IPS DF 4.7 (cell line): ENCODE data around the gene MAN2A2.
"Not testable (repeated sequence)": the region's sequence is repeated elsewhere in the genome, so short reads cannot be mapped to it uniquely, and the experiment has no call there.

Experiments
- DNase-seq: peaks from one replicate; pipeline ENCODE4 v3.0.0-alpha.2; 2013; ENCODE audit warnings: low spot score; ENCODE audit errors: extremely low read depth

The MAN2A2 gene

DNA sequence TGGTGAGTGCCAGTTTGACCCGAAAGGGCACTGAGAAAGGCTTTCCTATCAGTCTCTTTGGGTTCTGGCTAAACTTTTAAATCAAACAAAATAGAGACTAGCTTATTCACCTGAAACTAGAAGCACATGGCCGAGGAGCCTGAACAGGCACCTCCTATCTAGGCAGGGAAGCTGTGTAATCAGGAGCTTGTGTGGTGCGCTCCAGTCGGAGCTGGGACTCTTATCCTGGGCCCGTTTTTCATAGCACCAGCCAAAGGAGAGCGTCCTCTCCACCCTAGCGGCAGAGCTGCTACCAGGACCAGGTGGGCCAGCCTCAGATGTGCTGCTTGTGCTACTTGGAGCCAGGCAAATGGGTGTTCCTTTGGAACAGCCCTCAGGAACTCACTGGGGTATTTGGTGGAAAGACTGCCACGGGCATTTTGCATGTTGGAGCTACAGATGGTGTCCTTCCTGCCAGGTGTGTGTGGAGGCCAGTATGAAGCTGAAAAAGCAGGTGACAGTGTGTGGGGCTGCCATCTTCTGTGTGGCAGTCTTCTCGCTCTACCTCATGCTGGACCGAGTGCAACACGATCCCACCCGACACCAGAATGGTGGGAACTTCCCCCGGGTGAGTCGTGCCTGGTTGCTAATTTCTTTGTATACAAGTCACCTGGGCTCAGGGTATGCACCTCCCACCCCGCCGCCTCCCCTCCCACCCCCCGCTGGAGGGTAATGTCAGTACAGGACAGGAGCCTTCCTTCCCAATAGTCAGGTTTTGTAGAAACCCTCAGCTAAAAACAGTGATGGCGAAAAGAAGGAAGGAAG lies 833 bp downstream of the MAN2A2 start:
- no peak for DNase-seq

DNA sequence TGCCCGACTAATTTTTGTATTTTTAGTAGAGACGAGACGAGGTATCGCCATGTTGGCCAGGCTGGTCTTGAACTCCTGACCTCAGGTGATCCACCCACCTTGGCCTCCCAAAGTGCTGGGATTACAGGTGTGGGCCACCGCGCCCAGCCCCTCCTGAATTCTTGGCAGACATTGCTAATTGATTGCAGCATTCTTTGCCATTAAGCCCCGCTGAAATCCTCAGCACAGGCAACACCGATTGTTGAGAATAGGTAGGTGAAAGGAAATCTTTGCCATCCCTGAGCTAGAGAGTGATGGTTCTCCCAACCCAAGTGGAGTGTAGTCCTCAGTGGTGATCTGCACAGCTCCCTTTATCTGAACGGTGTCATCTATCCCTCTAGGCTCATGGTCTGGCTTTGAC lies 1.6 kb downstream of the MAN2A2 start:
- DNase-seq, result no peak

DNA sequence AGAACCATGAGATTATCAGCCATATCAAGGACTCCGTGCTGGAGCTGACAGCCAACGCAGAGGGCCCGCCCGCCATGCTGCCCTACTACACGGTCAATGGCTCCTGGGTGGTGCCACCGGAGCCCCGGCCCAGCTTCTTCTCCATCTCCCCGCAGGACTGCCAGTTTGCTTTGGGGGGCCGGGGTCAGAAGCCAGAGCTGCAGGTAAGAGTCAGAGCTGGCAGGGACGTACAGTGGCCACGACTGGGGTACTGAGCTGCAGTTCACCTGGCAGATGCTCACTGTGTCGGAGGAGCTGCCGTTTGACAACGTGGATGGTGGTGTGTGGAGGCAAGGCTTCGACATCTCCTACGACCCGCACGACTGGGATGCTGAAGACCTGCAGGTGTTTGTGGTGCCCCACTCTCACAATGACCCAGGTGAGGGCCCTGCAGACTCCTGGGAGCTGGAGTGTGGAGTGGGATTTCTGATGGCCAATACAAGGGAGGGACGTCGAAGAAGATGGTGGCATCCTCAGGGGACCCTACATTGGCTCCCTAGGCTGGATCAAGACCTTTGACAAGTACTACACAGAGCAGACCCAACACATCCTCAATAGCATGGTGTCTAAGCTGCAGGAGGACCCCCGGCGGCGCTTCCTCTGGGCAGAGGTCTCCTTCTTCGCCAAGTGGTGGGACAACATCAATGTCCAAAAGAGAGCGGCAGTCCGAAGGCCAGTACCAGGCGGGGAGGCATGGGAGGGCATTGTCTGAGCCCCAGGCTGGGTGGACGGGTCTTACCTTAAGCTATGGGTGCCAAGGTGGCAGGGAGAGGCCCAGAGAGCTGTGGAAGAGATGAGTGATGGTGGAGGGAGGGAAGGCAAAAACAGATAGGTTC lies 2.4 kb downstream of the MAN2A2 start:
- DNase-seq, result no peak

GRCh38 chr15:90906181-90906849 lies 3.2 kb downstream of the MAN2A2 start:
- DNase-seq, result no peak

GRCh38 chr15:90907051-90907660 lies 4.1 kb downstream of the MAN2A2 start:
- DNase-seq, result no peak

GRCh38 chr15:90907838-90908507 lies 4.9 kb downstream of the MAN2A2 start:
- no peak for DNase-seq

- not testable (repeated sequence) for DNase-seq
Measured at GRCh38 chr15:90909449-90909848, 6.3 kb downstream of the MAN2A2 start.

DNA sequence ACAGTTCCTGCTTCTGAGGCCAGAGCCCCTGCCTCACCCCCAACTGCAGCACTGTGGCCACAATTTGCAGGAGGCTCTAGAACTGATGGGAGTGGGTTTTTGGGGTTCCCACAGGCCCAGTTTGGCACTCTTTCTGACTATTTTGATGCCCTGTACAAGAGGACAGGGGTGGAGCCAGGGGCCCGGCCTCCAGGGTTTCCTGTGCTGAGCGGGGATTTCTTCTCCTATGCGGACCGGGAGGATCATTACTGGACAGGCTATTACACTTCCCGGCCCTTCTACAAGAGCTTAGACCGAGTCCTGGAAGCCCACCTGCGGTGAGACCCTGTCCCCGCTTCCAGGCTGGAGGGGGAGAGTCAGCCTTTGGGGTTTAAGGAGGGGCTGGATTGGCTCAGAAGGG lies 6.9 kb downstream of the MAN2A2 start:
- no peak for DNase-seq

GRCh38 chr15:90910441-90911301 lies 7.6 kb downstream of the MAN2A2 start:
- DNase-seq, result no peak

- DNase-seq, result no peak
Measured at GRCh38 chr15:90911302-90911623, 8.2 kb downstream of the MAN2A2 start.

DNA sequence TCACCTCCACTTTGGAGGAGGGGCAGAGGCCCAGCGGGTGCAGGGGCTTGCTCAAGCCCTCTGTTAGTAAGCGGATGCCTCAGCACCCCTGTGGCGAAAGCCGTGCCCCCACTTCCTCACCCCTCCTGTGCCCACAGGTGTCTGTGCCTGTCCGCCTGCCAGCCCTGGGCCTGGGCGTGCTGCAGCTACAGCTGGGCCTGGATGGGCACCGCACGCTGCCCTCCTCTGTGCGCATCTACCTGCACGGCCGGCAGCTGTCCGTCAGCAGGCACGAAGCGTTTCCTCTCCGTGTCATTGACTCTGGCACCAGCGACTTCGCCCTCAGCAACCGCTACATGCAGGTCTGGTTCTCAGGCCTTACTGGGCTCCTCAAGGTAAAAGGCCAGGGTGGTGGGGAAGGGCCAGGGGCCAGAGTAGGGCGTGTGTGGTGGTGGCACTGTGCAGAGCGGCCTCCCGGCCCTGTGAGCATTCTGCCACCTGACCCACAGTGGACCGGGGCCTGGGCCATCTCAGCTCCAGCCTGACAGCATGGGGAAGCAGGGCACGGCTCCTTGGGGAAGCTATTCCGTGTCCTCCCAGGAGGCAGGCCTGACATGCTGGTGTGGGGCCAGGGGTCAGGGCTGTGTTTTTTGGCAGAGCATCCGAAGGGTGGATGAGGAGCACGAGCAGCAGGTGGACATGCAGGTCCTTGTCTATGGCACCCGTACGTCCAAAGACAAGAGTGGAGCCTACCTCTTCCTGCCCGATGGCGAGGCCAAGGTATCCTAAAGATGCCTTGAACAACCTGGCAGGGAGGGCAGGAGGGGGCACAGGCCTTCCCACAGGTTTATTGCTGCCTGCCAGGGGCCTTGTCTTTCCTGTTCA lies 9.0 kb downstream of the MAN2A2 start:
- no peak for DNase-seq

GRCh38 chr15:90912770-90913075 lies 9.6 kb downstream of the MAN2A2 start:
- no peak for DNase-seq

- DNase-seq, result no peak
Measured at GRCh38 chr15:90913398-90913944, 10.4 kb downstream of the MAN2A2 start.

DNA sequence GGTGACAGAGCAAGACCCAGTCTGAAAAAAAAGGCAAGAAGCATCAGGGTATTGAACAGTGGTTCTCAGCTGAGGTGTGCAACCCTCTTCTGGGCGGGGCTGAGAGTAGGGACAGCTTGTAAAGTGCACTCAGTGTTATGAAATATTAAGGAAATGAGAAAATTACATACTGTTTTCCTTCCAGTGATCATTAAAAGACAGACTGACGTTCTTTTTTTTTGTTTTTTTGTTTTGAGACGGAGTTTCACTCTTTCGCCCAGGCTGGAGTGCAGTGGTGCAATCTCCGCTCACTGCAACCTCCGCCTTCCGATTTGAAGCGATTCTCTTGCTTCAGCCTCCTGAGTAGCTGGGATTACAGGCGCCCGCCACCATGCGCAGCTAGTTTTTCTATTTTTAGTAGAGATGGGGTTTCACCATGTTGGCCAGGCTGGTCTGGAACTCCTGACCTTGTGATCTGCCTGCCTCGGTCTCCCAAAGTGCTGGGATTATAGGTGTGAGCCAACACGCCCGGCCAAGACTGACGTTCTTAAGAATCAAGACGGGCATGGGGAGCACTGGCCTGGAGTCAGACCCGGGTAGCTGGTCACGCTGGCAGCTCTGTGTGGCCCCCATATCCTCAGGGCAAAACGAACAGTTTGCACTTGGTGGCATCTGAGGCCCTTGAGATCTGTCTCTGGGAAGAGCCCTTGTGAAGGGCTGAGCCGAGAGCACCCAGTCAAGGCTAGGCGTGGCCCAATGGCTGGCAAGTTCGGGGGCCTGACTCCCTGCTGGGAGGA lies 11.4 kb downstream of the MAN2A2 start:
- no peak for DNase-seq

DNA sequence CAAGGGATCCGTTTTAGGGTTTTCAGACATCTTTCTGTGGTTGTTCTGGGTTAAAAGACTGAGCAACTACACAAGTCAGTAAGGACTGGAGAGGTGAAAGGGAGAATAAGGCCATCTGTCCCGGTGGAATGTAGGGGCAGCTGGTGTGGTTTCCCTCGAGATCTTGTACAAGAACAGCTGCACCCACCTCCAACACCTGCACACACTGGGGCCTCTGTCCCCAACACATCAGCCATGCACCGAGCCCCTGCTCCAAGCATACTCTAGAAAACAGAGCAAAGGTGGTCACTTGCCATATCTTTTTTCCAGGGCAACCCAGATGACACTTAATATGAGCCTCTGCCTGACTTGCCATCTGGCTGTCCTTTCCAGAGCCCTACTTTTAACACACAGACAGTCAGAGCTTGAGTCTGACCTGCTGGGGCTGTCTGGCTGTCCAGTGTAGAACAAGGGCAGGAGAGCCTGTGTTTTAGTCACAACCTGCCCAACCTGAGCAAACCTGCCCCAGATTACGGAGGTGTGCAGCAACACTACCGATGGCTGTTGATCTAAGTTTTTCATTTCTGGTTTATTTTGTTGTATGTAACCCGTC lies 12.2 kb downstream of the MAN2A2 start:
- DNase-seq, result no peak

GRCh38 chr15:90915808-90916440 lies 12.8 kb downstream of the MAN2A2 start:
- no peak for DNase-seq

DNA sequence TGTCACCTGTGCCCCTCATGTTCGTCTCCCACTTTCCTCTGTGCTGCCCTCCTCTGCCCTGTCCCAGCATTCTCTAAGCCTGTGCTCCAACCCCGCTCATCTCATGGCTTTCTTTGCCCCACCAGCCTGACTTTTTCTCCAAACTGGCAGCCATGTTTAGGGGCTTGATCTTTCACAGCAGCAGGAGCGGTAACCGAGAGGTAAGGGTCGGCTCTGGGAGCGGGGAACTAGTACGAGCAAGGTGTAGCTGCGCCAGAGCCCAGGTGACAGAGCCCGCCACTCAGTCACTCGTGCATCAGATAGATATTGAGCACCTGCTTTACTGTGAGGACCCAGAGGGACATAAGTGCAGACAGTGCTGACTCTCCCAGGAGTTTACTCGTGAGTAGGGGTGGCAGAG lies 13.4 kb downstream of the MAN2A2 start:
- DNase-seq, result no peak

DNA sequence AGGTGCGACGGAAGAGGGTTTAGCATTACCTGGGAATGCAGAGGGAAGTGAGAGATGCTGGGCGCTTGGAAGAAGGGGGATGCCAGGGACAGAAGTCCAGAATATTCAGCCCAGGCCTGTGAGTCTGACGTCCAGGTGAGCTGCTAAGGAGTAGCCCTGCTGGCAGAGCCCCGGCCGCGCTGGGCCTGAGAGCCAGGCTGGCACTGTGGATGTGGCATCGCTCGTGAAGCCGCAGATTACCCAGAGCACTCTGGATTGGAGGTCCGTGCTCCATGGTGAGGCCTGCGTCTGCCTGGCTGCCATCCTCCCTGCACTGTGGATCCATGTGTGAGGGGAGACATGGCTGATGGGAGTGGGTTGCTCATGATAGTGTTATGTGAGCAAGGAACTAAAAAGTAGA lies 14.5 kb downstream of the MAN2A2 start:
- DNase-seq, result no peak
